NCI-H2081 (cell line): ENCODE results near the gene SDK2.

ENCODE experiments used
- DNase-seq, 2 experiments: peaks; one replicate each; lab custom pipeline; 2025; lab: John Stamatoyannopoulos, UW

Gene SDK2

GRCh38 chr17:73364155-73364522, 280.1 kb downstream of the SDK2 start:
- no peak for DNase-seq

- no peak for DNase-seq
These were observed 280.6 kb downstream of the SDK2 start for GRCh38 chr17:73363442-73364154.

DNA sequence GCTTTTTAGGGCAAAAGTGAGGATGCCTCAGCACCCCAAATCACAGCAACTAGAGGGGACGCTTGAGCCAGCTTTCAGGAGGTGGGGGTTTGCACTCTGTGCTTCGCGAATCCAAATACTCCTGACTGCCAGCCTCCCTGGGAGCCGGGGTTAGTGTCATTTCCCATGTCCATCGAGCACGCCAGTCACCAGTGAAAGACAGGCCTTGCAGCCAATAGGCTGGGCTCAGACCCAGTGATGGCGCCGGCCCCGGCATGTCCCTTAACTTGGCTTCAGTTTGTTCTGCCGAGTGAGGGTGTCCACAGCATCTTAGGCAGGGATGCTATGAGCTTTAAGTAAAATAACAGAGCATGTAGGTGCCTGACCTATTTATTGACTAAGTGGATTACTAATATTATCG, 281.5 kb downstream of the SDK2 start:
- DNase-seq, result no peak

- no peak for DNase-seq
These were observed 283.1 kb downstream of the SDK2 start for GRCh38 chr17:73360961-73361761.

DNA sequence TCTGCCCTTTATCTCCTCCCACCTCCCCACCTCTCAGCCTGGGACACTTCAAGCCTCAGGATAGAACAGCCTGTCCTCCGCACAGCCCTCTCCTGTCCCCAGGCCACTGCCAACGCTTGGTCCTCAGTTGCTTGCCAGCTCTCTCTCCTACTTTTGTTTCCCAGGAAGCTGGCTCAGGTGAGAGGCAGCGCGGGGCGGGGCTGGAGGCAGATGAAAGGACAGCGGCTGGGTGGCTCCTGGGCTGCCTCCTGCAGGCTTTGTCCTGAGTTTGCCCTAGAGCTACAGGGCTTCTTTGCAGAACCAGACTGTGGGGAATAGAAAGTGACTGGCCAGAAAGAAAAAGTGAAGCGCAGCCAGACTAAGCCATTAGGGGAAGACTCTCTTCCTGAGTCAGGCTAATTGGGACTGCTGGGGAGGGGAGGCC, 284.2 kb downstream of the SDK2 start:
- DNase-seq, result peak; percentile 64 to 75

DNA sequence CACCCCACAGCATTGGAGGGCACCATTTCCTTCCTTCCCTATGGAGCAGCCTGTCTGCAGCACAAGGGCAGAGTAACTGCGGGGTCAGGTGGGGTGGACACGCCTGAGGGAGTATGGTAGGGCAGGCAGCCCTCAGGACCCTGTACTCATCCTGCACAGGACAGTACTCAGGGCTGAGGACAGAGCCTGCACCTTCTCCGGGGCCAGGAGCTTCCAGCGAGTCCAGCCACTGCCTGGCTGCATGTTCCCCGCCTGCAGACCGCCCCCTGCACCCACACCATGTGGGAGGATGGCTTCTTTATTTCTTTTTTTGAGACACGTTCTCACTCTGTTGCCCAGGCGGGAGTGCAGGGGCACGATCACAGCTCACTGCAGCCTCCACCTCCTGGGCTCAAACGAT, 284.9 kb downstream of the SDK2 start:
- no peak for DNase-seq

DNA sequence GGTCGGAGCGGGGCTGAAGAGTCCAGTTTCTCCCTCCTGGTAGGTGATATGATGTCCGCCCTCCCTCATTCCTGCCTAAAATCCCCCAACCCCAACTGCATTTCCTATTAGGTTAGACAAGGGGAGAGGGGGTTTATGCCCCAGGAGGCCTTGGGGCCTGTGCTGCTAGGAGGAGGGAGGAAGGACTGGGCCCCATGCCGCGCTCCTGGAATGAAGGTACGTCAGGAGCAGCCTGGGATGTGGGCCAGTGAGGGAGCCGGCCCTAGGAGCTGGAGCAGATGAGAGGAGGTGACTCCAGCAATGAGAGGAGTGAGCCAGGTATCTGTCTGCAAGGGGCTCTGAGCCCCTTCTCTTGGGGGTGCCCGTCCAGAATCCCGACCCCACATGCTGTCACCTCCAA, 285.6 kb downstream of the SDK2 start:
- DNase-seq, result no peak

GRCh38 chr17:73357981-73358380, 286.3 kb downstream of the SDK2 start:
- no peak for DNase-seq

DNA sequence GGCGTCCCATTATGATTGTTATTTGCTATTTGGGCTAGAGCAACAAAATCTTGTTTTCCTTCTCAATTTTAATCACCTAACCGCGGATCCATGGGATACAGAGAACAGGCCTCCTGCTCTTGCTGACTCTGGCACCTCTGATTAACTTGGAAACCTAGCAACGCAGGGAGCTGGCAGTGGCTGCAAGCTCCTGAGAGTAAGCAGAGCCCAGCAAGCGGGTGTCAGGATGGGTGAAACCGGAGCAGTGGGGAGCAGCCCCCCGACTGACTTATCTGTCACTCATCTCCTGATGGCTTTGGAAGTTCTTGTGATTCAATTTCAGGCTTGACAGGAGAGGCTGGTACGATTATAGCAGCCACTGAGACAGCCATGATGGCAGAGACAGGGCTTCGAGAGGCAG, 286.9 kb downstream of the SDK2 start:
- no peak for DNase-seq

GRCh38 chr17:73356561-73357170, 287.6 kb downstream of the SDK2 start:
- no peak for DNase-seq

DNA sequence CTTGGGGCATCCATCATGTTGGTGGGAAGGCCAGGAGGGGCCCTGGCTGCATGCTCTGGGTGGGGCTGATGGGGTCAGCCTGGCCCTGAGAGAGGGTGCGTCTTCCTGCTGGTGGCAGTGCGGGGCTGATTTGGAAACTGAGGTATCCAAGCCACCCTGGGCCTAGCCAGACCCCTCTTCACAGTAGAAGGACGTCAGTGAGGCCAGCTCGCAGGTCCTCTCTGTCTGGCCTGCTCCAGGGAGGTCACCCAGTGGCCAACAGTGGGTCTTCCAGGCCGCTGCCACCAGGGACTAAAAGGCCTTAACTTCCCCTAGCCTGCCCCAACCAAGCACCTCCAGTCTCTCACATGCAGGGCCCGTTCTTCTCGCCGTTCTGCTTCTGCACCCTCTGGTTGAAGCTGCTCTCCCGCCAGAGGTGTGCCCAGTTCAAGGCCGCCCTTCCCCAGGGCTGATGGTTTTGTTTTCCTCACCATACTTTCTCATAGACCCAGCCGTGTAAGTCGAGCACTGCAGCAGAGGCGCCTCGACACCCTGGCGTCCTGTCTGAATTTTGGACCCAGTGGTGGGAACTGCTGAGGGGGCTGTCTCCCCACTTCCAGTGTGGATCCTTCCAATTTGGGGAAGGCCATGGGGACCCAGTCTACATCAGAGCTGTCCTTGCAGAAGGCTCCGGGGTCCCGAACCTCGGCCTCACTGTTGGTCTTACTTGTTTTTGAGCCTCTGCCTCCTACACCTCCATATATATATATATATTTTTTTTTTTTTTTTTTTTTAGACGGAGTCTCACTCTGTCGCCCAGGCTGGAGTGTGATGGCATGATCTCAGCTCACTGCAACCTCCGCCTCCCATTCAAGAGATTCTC, 289.6 kb downstream of the SDK2 start:
- no peak for DNase-seq

DNA sequence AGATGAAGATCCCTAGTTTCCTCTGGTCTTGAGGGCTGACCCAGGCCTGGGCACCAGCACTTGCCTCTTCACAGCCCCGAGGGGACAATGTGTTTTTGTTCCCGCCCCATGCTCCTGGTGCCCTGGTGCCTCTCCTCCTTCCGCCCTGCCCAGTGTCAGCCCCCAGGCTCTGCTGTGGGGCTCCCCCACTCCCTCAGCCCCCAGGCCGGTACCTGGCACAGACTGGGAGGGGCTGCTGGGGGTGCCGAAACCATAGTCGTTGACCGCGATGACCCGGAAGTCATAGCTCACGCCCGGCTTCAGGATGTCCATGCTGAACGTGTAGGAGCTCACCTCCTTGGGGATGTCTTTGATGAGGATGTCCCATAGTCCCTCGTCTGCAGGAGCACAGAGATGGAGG, 292.0 kb downstream of the SDK2 start:
- no peak for DNase-seq

- DNase-seq, result no peak
These were observed 292.5 kb downstream of the SDK2 start for GRCh38 chr17:73351764-73352163.

DNA sequence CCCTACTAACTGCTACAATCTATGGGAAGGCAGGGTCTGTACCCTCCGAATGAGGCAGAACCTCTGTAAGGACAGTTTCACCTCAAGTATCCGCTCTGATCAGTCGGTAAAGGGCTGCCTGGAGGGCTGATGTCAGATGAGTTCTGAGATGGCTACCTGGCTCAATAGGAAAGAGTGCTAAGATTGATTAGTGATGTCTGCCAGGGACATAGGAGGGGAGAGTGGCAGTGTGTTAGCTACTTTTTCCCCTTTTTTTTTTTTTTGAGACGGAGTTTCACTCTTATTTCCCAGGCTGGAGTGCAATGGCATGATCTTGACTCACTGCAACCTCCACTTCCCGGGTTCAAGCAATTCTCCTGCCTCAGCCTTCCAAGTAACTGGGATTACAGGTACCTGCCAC, 293.4 kb downstream of the SDK2 start:
- DNase-seq, result no peak

- DNase-seq, result no peak
These were observed 294.6 kb downstream of the SDK2 start for GRCh38 chr17:73349647-73350046.

- DNase-seq, result no peak
These were observed 295.1 kb downstream of the SDK2 start for GRCh38 chr17:73349138-73349537.

DNA sequence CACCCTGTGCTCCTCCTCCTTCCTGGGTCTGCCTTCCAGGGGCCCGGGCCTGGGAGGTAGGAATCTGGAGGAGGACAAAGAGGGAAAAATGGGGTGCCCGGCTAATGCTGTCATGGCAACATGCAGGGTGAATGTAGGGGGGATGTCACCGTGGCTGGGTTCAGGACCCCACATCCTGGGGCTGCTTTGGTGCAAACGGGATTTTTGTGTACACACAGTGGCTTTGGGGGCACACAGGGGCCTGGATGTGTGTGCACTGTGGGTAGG, 295.5 kb downstream of the SDK2 start:
- no peak for DNase-seq

DNA sequence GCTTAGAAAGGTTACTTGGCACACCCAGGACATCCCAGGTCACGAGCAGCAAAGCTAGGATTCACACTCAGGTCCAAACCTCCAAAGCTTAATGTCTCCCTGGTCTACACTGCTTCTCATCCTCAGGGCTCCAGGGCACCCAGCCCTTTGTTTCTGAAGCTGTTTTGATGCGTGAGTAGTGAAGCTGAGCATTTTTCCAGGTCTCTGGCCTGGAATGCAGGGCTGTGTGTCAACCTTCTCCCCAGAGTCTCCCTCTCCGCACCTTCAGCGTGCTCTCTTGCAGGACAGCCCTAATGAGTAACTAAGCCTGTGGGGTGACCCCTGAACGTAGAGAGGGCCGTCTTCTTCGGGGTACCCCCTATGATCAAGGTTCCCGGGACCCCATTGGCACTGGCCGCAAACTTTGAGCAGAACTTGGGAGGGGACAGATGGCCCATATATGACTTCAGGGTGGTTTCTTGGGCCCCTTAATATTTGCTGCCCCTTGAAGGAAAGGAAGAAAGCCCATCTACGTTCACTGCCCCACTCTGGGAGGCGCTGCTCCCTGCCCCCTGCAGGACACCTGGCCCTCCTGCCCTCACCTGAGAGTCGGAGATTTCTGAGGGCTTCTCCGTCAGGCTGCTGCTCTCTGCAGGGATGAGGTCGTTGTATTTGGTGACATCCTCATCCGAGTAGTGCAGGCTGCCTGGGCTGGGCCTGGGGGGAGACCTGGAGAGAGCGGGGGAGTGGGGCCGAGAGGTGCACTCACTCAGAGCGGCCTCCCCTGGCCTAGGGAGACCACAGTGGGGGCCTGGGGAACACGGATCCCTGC, 296.0 kb downstream of the SDK2 start:
- no peak for DNase-seq

- no peak for DNase-seq
These were observed 296.9 kb downstream of the SDK2 start for GRCh38 chr17:73347351-73347750.

DNA sequence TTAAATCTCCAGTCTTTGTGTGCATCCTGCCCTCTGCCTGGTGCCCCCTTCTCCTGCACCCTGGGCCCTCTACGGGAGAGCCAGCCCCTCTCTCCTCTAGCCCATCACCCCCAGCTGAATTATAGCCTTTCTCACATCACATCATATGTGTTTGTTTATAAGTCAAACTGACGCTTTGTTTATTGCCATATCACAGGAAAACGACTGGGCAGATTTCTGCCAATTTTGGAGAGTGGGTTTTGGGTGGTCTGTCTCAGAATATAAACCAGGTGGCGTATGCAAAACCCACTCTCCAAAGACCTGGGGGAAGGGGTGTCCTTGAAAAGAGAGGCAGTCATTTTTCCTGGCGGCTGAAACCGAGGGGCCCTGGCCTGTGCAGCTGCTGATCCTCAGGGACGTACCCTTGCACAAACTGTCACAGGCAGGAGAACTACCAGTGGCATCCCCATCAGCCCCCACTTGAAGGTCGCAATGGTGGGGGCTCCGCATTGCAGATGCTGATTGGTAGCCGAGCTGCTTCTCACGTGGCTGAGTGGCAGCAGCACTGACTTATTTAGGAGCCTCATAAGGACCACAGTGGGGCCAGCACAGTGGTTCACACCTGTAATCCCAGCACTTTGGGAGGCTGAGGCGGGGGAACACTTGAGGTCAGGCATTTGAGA, 297.6 kb downstream of the SDK2 start:
- no peak for DNase-seq
